NCI-H1105 treated with DMSO at 0.1 percent for 48 hours (cell line): ENCODE data around the gene DNAJC5G.

ENCODE experiments used
- DNase-seq: peaks from one replicate; lab custom pipeline; 2025; lab: John Stamatoyannopoulos, UW

Gene DNAJC5G, protein sequence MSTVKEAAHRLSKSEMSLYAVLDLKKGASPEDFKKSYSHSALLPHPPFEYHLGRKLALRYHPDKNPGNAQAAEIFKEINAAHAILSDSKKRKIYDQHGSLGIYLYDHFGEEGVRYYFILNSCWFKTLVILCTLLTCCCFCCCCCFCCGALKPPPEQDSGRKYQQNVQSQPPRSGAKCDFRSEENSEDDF

DNA sequence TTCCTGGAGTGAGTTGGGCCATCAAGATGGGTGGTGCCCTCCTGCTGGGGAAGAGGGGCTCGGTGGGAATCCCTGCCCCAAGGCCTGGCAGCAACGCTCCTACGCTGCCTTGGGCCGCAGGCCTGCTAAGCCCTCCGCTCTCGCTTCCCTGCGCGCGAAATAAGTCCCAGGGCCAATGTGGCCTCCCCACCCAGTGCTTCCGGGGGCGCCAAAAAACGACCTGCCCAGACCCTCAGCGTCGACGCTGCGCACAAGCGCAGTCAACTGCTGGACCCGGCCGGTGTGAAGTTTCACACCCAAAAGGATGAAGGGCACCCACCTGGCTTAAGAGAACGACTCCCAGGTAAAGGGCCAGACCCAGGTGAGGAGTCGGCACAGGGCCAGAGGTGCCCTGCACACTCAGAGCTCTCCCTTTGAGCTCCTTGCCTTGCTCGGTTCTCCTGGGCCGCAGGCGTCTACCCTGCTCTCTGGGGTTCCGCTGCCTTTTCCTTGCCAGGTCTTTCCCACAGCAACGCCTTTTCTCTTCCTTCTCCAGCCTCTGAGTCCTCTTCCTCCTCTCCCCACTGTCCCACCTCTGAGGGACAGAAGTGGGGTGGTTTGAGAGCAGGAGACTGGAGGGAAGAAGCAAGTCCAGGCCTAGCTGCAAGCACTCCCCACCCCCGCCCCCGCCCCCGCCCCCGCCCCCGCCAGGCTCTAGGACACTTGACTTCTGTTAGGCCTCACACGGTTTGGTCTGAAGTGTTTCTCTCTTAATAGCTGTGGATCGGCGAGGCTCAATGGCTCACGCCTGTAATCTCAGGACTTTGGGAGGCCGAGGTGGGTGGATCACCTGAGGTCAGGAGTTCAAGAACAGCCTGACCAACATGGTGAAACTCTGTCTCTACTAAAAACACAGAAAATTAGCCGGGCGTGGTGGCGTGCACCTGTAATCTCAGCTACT lies at the start of gene DNAJC5G:
DNAJC5G (plus strand) TSS at position 223 of the 940 bp plus-strand sequence. CDS start 1,296 bp downstream, outside the sequence.
- DNase-seq, result no peak

DNA sequence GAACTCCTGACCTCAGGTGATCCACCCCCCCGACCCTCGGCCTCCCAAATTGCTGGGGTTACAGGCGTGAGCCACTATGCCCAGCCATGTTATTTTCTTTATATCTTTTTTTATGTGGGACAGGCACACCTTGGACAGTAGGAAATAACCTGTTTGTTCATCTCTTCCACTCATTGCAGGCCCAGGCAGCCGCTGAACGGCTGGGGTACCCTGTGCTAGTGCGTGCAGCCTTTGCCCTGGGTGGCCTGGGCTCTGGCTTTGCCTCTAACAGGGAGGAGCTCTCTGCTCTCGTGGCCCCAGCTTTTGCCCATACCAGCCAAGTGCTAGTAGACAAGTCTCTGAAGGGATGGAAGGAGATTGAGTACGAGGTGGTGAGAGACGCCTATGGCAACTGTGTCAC lies 49.7 kb upstream of the DNAJC5G start:
- no peak for DNase-seq

DNA sequence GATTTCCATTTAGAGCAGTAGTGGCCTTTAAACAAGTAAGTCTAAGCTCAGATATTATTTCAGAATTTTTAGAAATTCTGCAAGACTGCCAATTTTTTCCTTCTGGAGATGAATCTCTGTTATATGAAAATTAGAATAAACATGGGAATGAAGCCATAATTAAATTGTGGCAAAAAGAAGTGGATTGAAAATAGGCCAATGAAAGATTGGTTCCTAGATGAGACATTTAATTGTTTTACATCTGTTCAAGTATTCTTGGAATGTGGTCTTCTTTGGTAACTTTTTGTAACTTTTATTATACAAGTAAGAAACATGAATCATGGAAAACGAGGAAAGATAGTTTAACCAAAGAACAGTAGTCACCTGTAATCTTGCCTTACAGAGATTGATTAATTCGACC lies 47.7 kb upstream of the DNAJC5G start:
- DNase-seq, result no peak

DNA sequence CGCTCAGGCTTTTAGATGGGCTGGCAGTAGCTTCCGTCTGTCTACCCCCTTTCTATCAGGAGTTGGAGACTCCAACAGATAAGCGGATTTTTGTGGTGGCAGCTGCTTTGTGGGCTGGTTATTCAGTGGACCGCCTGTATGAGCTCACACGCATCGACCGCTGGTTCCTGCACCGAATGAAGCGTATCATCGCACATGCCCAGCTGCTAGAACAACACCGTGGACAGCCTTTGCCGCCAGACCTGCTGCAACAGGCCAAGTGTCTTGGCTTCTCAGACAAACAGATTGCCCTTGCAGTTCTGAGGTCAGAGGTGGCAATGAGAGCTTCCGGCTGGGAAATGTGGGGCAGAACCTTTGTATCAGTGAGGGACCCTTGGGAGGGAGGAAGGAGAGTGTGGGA lies 43.3 kb upstream of the DNAJC5G start:
- DNase-seq, result no peak

DNA sequence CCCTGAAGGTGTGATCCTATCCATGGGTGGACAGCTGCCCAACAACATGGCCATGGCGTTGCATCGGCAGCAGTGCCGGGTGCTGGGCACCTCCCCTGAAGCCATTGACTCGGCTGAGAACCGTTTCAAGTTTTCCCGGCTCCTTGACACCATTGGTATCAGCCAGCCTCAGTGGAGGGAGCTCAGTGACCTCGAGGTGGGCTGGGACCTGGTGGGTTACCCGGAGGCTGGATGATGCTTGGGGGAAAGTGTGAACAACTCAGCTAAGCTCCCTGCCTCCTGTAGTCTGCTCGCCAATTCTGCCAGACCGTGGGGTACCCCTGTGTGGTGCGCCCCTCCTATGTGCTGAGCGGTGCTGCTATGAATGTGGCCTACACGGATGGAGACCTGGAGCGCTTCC lies 41.9 kb upstream of the DNAJC5G start:
- DNase-seq, result no peak

DNA sequence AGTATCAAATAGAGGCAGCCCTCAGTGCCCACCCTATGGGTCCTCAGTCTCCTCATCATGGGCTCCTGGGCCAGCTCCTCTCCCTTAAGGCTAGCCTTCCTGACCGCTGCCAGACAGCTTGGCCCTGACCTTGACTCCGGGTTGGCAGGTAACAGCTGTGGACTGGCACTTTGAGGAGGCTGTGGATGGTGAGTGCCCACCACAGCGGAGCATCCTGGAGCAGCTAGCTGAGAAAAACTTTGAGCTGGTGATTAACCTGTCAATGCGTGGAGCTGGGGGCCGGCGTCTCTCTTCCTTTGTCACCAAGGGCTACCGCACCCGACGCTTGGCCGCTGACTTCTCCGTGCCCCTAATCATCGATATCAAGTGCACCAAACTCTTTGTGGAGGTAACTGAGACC lies 39.1 kb upstream of the DNAJC5G start:
- DNase-seq, result no peak

DNA sequence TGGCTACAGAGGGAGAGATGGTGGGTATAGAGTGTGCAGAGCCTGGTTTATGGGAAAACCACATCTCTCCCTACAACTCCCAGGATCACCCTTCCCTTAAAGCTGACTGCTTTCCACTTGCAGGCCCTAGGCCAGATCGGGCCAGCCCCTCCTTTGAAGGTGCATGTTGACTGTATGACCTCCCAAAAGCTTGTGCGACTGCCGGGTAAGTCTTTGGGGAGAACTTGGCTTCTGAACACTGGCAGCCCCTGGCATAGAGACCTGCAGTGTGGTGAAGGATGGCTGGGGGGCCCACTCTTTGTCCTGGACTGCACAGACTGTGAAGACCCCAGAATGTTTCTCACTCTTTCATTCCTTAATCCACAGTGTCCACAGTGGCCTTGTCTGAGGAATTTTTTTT lies 38.6 kb upstream of the DNAJC5G start:
- no peak for DNase-seq

DNA sequence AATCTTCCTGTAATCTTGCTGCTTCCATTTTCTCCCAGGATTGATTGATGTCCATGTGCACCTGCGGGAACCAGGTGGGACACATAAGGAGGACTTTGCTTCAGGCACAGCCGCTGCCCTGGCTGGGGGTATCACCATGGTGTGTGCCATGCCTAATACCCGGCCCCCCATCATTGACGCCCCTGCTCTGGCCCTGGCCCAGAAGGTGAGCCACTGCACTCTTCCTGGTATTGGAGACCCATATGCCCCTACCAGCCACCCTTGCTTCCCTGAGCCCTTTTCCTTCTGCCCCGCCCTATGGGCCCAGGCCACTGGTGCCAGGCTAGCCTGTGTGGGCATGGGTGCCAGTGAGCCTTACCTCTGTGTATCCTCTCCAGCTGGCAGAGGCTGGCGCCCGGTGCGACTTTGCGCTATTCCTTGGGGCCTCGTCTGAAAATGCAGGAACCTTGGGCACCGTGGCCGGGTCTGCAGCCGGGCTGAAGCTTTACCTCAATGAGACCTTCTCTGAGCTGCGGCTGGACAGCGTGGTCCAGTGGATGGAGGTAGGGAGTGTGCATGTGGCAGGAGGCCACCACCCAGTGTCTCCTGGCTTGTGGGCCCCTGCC lies 37.8 kb upstream of the DNAJC5G start:
- DNase-seq, result no peak

DNA sequence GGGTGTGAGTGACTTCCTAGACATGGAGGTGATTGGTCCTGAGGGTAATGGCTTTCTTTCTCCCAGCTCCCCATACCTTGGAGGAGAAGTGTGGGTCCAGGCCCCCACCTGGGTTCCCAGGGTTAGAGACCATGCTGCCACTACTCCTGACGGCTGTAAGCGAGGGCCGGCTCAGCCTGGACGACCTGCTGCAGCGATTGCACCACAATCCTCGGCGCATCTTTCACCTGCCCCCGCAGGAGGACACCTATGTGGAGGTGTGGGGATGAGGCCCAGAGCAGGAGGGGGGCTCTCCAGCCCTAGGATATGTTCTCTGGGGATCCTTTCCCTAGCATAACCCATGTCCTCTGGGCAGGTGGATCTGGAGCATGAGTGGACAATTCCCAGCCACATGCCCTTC lies 36.3 kb upstream of the DNAJC5G start:
- no peak for DNase-seq

DNA sequence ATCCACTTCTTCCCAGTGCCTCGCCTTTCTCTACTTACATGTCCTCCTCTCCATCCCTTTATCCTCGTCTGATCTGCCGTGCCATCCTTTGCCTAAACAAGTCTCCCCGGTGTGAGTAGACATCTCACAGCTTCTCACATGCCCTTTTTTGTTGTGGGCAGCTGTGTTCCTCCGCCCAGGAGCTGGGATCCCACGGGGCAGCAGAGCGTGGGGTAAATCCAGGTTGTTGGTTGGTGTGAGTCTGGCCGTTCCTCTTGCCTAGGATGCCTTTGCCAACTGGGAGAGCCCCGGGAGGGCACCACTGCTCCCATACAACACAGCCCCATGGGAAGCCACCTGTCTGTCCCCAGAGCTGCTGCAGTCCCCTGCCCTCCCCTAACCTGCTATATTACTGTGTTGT lies 34.8 kb upstream of the DNAJC5G start:
- no peak for DNase-seq

DNA sequence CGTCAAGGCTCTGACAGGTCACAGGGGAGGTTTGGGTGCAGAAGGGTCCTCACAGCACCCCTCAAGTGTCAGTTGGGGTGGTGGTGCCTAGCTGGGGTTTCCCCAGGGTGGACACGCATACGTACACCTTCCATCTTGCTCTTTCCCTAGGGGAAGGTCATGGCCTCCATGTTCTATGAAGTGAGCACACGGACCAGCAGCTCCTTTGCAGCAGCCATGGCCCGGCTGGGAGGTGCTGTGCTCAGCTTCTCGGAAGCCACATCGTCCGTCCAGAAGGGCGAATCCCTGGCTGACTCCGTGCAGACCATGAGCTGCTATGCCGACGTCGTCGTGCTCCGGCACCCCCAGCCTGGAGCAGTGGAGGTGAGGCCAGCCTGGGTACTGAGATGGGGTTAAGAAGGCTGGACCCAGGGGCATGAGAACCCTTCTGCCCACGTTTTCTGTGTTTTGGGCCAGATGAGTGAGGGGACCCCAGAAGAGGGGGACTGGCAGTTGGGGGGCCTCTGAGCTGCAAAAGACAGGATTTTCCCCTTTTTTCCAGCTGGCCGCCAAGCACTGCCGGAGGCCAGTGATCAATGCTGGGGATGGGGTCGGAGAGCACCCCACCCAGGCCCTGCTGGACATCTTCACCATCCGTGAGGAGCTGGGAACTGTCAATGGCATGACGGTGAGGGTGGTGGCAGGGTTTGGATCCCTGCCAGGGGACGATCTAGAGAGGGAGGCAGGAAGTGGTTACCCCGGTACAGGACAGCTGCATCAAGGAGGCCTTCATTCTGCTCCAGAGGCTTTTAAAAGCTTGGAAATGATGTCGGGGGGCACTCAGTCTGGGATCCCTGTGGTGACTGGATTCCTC lies 33.2 kb upstream of the DNAJC5G start:
- DNase-seq, result no peak

DNA sequence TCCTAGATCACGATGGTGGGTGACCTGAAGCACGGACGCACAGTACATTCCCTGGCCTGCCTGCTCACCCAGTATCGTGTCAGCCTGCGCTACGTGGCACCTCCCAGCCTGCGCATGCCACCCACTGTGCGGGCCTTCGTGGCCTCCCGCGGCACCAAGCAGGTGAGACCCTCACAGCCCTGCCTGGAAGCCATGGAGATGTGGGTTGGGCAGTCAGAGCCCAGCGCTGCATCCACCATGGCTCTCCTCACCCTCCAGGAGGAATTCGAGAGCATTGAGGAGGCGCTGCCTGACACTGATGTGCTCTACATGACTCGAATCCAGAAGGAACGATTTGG lies 32.6 kb upstream of the DNAJC5G start:
- no peak for DNase-seq

DNA sequence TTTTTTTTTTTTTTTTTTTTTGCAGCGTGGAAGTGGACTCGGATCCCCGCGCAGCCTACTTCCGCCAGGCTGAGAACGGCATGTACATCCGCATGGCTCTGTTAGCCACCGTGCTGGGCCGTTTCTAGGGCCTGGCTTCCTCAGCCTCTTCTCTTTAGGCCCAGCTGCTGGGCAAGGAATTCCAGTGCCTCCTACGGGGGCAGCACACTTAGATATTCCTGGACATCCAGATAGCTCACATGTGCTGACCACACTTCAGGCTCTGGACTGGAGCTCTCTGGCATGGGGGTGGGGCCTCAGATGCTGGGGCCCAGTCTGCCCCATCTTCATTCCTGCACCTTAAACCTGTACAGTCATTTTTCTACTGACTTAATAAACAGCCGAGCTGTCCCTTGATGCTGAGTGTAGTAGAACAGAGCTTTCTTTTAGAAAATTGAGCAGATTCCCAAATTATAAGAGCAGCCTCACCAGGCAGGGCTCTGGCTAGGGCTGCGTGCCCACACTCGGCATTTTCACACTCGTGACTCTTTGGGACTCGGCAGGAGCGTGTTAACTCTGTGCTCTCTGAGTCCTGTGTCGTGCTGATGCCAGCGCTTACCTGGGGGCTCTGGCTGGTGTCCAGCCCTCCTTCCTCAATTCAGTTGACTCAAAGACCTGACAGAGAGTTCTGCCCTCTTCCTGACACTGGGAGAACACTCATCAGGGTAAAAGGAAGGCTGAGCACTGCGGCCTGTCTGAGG lies 31.7 kb upstream of the DNAJC5G start:
- DNase-seq, result no peak

DNA sequence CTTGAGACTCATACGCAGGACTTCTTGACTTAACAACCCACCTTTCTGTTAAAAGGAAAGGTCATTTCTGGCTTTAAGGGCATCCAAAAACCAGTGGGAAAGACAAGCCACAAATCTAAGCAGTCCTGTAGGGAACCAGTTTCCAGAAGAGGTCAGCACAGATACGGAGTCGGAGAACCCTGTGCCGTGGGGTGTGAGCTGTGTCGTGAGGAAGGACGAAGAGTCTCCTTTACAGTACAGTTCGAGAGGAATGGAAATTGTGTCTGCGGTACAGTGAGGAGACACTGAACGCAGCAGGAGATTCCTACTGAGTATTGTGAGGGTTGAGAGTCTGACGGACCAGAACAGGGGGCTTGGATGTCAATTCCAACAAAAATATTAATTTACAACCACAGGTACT lies 30.1 kb upstream of the DNAJC5G start:
- DNase-seq, result no peak

DNA sequence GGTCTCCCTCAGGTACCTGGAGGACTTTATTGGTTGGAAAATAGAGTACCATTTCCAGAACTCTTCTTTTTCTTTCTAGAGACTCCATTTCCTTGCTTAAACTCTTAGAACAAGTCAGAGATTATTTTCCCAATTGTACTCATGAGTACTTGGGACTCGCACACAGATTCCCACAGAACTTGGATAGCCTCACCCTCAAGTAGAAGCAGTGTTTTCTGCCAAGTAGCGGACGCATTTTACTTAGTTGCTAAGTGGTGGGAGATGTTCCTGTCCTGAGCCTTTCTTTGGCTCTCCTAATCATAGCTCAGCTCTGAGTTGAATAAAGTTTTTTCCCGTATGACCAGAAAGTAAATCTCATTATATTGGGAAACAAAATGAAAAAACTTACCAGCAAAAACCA lies 29.6 kb upstream of the DNAJC5G start:
- DNase-seq, result no peak

DNA sequence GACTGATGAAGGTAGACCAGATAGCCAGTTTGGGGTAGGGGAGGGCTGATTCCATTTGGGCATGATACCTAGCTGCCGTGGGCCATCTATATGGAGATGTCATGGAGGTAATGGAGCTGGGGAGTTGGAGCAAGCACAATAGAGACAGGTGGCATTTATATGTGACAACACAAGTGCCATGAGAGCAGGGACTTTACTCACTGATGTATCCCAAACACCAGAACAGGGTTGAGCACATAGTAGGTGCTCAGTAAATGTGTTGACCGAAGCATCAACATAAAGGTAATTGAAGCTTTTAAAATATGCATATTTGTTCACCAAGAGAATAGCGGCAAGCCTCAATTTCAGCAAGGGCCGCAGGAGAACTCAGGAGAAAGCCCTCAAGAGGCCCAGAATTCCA lies 27.3 kb upstream of the DNAJC5G start:
- no peak for DNase-seq

DNA sequence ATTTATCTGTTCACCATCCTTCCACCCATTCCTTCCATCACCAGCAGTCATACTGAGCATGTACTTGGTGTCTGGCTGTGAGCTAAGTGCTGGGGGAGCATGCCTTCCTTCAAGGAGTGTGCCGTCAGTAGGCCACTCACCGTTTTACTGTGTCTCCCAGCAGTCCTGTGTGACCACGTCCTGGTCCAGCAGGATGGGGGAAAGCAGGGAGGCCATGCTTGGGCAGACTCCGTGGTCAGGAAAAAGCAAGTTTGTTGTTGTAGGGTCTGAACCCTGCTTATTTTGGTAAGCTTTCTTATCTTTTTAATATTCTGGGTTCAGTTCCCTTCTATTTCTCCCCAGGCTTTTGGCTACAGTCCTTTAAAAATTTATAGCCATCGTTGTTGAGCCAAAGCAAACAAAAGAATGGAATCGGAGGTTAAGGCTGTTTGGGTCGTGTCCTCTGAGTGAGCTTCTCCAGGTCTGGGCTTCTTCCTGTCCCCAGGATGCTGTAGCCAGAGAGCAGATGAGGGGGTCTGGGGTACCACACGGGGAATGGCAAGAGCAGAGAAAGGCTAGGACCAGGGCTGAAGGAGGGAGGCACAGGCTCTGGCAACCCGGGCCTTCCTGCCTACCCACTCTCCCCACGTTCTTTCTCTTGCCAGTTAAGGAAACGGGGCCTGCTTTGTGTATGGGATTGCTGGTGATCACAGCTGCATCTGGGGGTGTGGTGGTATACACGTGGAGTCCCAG lies 25.9 kb upstream of the DNAJC5G start:
- DNase-seq, result no peak

DNA sequence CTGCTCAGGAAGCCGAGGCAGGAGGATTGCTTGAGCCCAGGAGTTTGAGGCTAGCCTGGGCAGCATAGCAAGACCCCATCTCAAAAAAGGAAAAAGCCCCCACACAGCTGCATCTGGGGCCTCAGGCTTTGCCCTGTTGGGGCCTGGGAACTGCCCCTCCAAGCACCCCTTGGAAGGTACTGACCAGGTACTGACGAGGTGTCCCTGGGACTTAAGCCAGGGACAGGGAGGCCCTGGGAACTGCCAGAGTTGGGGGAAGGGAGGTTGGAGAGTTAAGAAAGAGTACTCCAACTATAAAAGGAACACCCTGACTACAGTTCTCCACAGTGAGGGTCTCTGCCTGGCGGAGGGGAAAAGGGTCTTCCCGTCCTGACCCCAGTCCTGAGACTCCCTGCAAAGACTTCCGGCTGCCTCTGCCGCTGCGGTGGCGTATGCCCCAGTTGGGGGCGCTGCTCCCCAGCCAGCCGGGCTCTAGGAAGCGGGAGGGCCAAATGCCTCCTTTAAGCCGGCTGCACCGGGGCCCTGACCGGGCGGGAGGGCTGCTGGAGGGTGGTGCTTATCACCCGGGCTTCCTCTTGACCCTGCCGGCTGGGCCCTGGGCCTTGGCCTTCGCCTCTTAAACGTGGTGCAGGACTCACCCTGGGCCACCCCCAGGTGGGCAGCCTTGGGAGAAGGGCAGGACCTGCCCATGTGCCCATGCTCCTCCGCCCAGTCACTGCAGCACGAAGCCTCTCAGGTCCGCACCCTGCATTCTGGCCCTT lies 25.2 kb upstream of the DNAJC5G start:
- no peak for DNase-seq

DNA sequence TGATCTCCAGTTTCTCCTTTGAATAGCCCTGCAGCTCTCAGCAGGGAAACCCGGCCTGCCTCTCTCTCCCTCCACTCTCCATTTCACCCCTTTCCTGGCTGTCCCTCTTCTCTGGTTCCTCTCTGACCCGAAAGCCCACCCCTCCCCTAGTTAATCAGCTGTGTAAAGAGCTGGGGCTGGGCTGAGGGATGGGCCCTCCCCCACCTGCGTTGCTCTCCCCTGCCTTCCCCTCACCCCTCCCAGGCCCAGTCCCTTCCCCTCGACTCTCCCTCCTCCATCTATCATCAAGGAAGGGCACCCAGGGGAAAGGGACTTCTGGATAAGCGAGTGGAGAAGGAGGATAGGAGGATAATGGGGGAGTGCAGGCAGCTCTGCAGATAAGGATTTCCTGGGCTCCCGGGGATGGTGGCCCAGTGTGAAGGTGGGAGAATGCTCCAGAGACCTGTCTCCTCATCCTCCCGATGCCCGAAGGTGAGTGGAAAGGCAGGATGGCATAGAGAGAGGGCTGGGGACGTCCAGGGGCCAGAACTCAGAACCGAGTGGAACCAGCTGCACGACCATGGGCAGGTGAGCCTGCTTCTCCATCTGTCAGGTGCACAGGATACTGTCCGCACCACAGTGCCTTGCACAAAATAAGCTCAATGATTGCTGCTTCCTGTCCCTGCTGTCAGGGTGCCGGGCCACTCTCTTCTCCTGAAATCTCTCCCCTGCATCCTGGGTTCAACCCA lies 24.4 kb upstream of the DNAJC5G start:
- no peak for DNase-seq

DNA sequence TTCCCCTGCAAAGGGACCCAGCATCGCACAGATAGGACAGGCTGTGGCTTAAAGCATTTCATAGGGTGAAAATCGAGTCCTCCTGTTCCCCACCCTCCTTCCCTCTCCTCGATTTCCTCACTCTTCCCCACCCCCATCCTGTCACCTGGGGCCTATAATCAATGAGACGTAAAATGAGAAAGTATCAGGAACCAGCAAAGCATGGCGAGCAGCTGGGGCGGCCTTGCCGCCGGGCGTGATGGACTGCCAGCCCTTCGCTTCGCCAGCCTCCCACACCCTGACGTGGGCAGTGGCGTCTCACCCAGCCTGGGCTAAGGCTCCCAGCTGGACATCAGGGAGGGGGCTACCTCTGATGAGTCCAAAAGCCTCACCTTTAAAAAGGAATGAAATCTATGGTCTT lies 23.5 kb upstream of the DNAJC5G start:
- no peak for DNase-seq
